ENCODE measurements around the gene CRYGA. TPM values are rescaled to one million over a fixed set of nuclear protein-coding genes. Genes with fewer than 3 reads are reported as not detected.

Gene CRYGA
- total RNA-seq, result not detected

GRCh38 chr2:208163489-208163888 lies at the start of gene CRYGA:
Gene CRYGA (minus strand): TSS chr2:208163589. CDS start chr2:208163556, 33 bp downstream.

GRCh38 chr2:208189810-208190503 lies 26.6 kb upstream of the CRYGA start, which contains the start of gene C2orf80:
Gene C2orf80 (minus strand): TSS chr2:208190030. CDS start chr2:208186986, 3,044 bp downstream.

GRCh38 chr2:208146006-208146405 lies 17.4 kb downstream of the CRYGA start, which contains the start of gene CRYGB:
Gene CRYGB (minus strand): TSS chr2:208146158. CDS start chr2:208146120, 38 bp downstream.

DNA sequence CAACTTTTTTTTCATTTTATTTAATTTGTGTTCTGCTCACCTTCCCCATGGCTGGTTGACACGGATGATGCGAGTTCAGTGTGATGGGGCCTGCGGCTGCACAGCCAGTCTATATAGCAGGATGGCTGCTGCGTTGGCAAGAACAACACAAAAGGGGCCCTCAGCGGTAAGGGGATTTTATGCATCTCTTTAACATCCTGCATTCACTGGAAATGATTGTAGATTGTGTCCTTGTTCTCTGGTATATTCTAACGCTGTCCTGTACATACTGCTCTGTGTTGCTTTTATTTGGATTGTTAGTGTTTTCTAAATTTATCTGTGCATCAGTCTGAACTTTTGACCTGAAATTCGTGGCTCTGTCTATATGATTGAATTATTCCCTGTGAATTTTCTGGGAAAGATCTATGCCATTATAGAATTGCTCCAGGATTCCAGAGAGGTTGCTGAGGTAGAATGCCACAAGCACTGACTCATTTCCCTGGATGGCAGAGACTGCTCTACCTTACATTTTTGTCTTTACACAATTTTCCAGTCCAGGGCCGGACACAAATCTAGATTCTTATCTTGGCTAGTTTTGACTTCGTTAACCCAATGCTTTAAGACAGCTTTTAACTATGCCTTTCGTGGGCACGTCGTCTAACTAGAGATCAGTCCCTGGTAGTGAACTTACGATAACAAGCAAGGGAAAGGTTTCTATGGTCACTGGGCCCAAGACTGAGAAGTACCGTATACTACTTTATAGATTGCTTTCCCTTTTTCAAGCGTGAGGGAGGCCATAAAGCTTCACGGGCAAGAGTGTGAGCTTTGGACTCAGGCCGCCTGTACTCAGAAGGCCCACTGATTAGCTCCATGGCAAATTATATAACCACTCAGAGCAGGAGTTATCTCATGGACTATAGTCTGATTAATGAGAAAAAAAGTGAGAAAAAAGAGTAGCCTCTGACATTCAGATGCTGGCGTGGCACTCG lies 33.4 kb downstream of the CRYGA start, which contains the start of gene CRYGC:
Gene CRYGC (minus strand): TSS at position 85 of the 968 bp plus-strand sequence. CDS start 36 bp downstream, at position 49.

DNA sequence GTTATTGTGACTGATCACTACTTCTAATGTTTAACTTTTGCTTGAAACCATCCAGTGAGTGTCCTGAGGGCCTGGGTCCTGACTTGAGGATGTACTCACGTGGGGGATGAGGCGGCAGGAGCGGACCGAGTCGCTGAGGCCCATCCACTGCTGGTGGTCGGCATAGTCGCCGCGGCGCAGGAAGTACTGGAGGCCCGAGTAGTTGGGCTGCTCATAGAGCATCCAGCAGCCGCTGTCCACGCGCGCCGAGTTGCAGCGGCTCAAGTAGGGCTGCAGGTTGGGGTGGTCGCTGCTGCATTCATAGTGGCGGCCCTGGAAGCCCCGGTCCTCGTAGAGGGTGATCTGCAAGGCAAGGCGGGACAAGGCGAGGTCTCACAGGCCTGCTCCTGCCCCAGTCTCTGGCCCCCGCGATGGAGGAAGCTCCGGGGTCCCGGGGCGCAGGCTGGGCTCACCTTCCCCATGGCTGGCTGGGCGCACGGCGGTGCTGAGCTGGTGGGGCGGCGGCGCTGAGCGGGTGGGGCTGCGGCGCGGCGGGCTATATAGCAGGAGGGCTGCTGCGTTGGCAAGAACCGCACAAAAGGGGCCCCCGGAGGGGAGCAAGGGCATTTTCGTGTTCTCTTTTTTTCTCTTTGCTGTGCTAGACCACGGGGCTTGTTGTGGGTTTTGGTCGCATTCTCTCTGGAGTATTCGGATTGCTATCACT lies 39.2 kb downstream of the CRYGA start, which contains the start of gene CRYGD:
Gene CRYGD (minus strand): TSS at position 512 of the 703 bp plus-strand sequence. CDS start 51 bp downstream, at position 461.

Other genes starting within 250 kb of the CRYGA start
- gene PLEKHM3, start 138.1 kb downstream of the CRYGA start, total RNA-seq, result 42.9 TPM
- gene CRYGD, start 39.1 kb downstream of the CRYGA start, total RNA-seq, result 3.7 TPM
- not detected for gene CRYGC, start 33.8 kb downstream of the CRYGA start, total RNA-seq
- not detected for gene CRYGB, start 17.4 kb downstream of the CRYGA start, total RNA-seq
- gene C2orf80, start 26.4 kb upstream of the CRYGA start, total RNA-seq, result 38.1 TPM
- 206 TPM for gene IDH1, start 91.5 kb upstream of the CRYGA start, total RNA-seq
- gene PIKFYVE, start 102.7 kb upstream of the CRYGA start, total RNA-seq, result 53.1 TPM
- 3.9 TPM for gene PTH2R, start 243.2 kb upstream of the CRYGA start, total RNA-seq

All from diencephalon (tissue), 1 donor.